Activated CD8-positive, alpha-beta memory T cell treated with anti-CD3 and anti-CD28 coated beads, Interleukin-2, amount 50 U/mL, for 48 hours (primary cell): Measurements from ENCODE around the gene MUC4.

ENCODE experiments used
- DNase-seq: peaks from one replicate; pipeline ENCODE4 v3.0.0-alpha.2; 2020

Gene MUC4

DNA sequence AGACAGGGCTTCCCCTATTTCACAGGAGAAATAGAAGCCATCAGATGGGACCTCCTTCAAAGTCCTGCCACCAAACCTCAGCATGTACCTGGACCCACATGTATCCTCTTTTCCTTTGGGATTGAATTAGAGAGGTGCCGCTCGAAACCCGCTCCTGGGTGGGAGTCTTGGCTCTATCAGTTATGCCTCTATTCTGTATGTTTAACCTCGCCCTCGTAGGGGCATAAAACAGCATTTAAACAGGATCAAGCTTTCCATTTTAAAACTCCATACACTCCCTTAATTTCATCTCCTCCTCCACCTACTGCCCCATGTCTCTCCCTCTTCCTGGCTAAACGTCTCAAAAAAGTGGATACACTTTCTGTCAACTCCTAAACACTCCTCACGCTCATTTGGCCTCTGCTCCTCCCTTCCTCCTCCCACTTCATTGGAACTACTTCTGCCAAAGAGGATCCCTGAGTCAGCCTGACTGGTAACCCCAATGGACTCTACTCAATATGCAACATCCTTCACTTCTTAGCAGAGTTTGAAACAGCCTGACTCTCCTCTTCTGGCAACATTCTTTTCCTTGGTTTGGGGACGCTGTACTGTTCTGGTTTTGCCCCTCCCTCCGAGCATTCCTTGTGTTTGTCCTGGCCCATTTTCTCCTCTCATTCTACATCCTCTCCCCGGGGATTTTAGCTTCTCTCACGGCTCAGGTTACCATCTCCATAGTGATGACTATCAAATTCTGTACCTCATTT, 114.0 kb downstream of the MUC4 start:
- DNase-seq: no peak
